GM21423 (cell line): Measurements from ENCODE around the gene IGIP.

Source experiments
- ATAC-seq: cut with Tn5 transposase; IDR thresholded peaks from one replicate; pipeline ENCODE4 v1.9.1; 2021; ENCODE audit warnings: mild to moderate bottlenecking, moderate library complexity; ENCODE audit not compliant: unreplicated experiment

Gene IGIP

DNA sequence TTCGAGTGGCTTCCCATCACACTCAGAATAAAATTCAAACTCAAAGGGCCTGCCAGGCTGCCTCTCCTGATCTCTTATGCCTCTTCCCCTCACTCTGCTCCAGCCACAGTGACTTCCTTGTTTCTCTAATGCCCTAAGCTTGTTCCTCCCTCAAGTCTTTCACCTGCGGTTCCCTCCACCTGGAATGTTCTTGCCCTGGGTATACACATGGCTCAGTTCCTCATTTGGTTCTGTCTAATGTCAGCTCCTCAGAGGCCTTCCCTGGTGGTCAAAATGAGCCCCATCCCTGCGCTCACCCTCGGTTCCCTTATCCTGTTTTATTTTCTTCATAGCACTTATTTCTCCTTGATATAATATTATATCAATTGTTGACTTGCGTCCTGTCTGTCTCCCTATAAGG is 36.5 kb downstream of the IGIP start:
- no peak for ATAC-seq

DNA sequence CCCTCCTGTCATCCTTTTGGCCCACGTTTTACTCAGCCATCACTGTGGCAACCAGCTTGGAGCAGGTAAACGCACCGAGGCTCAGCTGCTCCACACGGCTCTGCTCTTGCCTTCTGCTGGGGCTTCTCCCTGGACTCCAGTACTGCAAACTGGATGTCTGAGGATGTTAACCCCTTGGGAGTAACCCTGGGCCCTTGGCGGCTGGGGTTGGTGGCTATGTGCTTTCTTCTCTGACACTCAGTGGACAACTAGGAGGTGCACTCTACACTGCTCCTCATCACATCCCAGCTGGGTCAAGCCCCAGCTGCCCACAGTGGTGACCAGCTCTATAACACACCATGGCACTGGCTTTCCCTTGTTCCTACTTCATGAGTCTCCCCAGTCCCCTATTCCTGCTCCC is 37.0 kb downstream of the IGIP start:
- no peak for ATAC-seq

DNA sequence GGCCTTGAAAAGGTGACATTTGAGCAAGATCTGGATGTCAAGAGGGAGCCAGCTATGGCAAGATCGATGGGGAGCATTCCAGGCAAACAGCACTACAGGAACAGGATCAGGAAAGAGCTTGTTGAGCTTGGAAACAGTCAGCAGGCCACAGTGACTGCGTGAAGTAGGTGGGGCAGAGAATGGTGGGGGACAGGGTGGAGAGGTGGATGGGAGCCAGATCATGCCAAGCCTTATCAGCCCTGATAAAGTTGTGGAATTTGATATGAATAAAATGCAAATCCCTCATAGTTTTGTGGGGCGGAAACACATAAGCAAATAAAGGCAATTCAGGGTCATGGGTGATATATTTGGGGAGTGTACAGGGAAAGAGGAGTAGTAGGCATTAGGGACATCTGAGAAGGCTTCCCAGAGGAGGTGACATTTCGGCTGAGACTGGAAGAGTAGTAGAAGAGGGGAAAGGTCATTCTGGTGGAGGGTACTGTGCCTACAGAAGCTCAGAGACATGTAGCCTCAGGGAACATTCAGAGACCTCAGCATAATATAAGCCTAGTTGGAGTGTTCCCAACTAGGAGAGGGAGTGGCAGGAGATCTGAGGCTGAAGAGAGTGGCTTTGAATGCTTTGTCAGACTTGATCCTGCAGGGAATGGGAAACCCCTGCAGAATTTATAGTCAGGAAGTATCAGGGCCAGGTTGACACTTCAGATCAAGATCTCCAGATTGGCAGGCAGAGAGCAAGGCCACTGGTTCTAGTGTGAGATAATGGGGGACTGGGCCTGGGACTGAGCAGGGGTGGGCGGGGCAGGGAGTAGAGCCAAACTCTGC is 39.6 kb downstream of the IGIP start:
- no peak for ATAC-seq

GRCh38 chr5:140165923-140166270 is 40.2 kb downstream of the IGIP start:
- ATAC-seq = no peak

- no peak for ATAC-seq
These were observed 41.2 kb downstream of the IGIP start for GRCh38 chr5:140166911-140167310.

DNA sequence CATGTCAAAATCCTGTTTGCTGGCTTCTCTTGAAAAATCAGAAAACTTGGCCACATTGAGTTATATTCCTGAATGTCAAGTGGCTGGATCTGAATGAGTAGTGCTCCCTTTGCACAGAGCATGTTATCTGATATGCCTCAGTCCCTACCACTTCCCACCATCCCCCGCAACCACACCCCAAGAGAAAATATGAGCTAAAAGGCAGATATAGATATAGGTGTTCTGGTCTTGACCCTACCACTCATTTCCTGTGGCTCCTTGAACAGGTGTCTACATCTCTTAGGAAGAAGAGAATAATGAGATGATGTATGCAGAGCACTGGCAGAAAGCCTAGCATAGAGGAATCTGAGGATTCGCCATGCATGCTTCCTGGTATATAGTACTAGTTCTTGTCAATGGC is 42.6 kb downstream of the IGIP start:
- no peak for ATAC-seq

- no peak for ATAC-seq
These were observed 43.7 kb downstream of the IGIP start for GRCh38 chr5:140169410-140169809.

GRCh38 chr5:140172483-140172882 is 46.7 kb downstream of the IGIP start:
- ATAC-seq = no peak

GRCh38 chr5:140174014-140174413 is 48.3 kb downstream of the IGIP start:
- no peak for ATAC-seq

GRCh38 chr5:140174465-140175366 is 49.0 kb downstream of the IGIP start, which contains the start of gene CYSTM1:
CYSTM1 (plus strand) TSS chr5:140175188; CDS start chr5:140194466, 19,278 bp downstream.
- peak; percentile 91 for ATAC-seq

DNA sequence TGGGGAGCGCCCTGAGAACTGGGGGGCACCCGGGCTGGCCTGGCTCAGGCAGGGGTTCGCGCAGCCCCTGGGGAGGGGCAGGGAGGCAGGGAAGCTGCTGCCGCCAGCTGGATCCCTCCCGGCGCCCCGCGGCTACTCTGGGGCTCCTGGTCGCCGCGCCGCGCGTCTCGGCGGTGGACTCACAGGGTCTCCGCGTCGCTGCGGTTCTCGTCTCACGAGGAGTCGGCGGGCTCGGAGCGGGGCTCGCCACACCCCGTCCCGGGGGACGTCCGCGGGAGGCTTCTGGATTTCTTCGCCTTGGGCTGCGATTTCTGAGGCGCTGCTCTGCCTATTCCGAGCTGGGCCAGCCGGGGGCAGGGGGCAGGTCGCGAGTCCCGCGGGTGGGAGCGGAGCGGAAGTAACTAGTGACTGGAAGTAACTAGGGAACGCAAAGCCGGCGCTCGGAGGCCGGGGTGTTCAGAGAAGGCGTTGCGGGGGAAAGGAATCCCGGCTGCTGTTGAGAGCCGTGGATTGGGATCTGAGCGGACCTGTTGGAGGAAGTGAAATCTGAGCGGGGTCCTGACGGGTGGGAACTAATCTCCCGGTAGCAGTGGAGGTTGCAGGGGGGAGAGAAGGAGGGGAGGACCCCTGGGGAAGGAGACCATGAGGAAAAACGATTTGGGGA is 49.8 kb downstream of the IGIP start:
- ATAC-seq = peak; percentile 38

DNA sequence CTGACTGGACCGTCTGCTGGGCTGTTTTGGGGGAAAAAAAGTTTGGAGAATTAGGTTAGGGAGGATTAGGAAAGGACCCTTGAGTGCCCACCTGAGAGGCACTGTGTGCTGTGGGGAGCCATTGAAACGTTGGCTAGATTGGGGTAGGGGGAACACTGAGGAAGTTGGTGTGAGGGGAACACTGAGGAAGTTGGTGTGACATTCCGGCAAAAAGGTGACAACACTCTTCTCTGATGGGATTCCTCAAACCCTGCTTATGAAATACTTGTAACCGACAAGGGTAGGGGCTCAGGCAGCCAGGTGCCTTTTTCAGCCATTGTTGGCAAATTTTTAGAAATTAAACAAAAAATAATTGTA is 50.3 kb downstream of the IGIP start:
- no peak for ATAC-seq

DNA sequence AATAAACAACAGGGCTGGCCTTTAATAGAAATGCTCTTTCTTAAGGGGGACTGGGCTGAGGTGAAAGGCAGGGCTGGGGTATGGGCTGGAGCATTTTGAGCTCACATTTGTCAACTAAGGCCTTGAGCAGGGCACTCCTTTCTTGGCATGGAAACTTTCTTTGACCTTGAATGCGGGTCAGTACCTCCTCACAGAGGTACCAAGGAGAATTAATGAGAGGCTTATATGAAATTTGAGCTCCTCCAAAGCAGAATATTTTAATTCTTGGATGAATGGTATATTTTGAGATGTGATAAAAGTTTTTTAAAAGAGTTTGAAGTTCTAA is 52.3 kb downstream of the IGIP start:
- no peak for ATAC-seq

DNA sequence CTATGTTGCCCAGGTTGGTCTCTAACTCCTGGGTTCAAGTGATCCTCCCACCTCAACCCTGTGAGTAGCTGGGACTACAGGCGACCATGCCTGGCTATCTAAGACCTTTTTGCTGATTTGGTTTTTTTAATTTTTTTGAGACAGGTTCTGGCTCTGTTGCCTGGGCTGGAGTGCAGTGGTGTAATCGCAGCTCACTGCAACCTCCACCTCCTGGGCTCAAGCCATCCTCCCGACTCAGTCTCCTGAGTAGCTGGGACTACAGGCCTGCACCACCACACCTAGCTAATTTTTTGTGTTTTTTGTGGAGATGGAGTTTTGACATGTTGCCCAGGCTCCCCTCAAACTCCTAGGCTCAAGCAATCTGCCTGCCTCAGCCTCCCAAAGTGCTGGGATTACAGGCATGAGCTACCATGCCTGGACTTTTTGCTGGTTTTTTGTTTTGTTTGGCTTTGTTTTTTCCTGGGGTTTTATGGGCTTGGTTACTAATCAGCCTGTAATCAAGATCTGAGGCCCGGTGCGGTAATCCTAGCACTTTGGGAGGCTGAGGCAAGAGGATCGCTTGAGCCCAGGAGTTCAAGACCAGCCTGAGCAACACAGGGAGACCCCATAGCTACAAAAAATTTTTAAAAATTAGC is 52.9 kb downstream of the IGIP start:
- no peak for ATAC-seq
